ENCODE data around the gene LSAMP. TPM values are rescaled to one million over a fixed set of nuclear protein-coding genes. Genes with fewer than 3 reads are reported as not detected.

LSAMP gene
- total RNA-seq, 1 experiment from 2014 or later = 5.7 TPM

DNA sequence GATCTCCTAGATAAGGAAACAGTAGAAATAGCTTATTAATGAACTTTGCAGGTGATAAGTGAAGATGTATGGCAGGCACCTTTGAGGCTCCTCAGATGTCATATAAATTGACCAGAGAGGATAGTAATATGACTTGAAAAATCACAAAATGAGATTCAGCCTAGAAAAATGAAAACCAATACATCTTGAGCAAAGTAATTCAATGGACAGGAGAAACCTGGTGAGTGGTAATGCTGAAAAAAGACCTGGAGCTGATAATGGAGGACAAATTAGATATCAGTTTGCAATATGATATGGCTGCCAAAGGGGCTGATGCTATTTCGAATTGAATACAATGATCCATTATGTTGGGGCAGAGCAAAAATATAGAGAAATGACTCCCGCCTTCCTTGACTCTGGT lies 103.9 kb downstream of the LSAMP start (continued):
- TF ChIP-seq ETV6 (CRISPR knock-in tag; IDR thresholded peaks at IDR 0.05) (no peak), NFE2L1 (CRISPR knock-in tag; IDR thresholded peaks at IDR 0.05) (no peak), ZNF121 (CRISPR knock-in tag; IDR thresholded peaks at IDR 0.05) (no peak), FOXK1 (CRISPR knock-in tag; IDR thresholded peaks at IDR 0.05) (no peak)
- TF ChIP-seq, protein P1, sequence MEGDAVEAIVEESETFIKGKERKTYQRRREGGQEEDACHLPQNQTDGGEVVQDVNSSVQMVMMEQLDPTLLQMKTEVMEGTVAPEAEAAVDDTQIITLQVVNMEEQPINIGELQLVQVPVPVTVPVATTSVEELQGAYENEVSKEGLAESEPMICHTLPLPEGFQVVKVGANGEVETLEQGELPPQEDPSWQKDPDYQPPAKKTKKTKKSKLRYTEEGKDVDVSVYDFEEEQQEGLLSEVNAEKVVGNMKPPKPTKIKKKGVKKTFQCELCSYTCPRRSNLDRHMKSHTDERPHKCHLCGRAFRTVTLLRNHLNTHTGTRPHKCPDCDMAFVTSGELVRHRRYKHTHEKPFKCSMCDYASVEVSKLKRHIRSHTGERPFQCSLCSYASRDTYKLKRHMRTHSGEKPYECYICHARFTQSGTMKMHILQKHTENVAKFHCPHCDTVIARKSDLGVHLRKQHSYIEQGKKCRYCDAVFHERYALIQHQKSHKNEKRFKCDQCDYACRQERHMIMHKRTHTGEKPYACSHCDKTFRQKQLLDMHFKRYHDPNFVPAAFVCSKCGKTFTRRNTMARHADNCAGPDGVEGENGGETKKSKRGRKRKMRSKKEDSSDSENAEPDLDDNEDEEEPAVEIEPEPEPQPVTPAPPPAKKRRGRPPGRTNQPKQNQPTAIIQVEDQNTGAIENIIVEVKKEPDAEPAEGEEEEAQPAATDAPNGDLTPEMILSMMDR (IDR thresholded peaks at IDR 0.05) = no peak
- TF ChIP-seq, protein P2, sequence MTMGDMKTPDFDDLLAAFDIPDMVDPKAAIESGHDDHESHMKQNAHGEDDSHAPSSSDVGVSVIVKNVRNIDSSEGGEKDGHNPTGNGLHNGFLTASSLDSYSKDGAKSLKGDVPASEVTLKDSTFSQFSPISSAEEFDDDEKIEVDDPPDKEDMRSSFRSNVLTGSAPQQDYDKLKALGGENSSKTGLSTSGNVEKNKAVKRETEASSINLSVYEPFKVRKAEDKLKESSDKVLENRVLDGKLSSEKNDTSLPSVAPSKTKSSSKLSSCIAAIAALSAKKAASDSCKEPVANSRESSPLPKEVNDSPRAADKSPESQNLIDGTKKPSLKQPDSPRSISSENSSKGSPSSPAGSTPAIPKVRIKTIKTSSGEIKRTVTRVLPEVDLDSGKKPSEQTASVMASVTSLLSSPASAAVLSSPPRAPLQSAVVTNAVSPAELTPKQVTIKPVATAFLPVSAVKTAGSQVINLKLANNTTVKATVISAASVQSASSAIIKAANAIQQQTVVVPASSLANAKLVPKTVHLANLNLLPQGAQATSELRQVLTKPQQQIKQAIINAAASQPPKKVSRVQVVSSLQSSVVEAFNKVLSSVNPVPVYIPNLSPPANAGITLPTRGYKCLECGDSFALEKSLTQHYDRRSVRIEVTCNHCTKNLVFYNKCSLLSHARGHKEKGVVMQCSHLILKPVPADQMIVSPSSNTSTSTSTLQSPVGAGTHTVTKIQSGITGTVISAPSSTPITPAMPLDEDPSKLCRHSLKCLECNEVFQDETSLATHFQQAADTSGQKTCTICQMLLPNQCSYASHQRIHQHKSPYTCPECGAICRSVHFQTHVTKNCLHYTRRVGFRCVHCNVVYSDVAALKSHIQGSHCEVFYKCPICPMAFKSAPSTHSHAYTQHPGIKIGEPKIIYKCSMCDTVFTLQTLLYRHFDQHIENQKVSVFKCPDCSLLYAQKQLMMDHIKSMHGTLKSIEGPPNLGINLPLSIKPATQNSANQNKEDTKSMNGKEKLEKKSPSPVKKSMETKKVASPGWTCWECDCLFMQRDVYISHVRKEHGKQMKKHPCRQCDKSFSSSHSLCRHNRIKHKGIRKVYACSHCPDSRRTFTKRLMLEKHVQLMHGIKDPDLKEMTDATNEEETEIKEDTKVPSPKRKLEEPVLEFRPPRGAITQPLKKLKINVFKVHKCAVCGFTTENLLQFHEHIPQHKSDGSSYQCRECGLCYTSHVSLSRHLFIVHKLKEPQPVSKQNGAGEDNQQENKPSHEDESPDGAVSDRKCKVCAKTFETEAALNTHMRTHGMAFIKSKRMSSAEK (CRISPR knock-in tag; IDR thresholded peaks at IDR 0.05; ENCODE audit: borderline replicate concordance) = no peak

DNA sequence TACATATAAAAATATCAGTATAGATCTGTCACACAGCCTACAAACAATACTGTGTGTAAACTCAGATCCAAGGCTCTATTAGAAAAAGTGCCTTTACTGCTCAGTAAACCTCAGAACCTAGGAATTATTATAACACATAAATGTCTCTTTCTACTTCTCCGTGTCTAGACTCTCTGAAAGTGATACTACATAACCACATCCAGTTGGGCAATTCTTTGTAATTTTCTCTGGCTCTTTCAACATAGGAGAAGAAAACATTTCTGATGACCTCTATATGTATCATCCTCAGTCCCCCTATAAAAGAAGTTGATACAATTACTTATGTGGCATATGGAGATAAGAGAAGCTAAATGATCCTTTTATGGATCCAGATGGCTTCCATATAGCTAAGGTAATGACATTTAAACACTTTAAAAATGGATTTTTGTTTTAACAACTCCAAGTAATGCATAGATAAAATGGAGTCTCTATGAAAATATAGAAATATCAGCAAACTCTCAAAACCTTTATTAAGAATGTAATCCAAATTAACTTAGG lies 104.5 kb downstream of the LSAMP start:
- no peak for TF ChIP-seq KAT7 (CRISPR knock-in tag; IDR thresholded peaks at IDR 0.05; ENCODE audit: borderline replicate concordance)
- no peak for TF ChIP-seq MXD4 (CRISPR knock-in tag; IDR thresholded peaks at IDR 0.05; ENCODE audit: borderline replicate concordance)
- TF ChIP-seq EMX1 (CRISPR knock-in tag; IDR thresholded peaks at IDR 0.05) = no peak
- no peak for TF ChIP-seq NR3C1 (CRISPR knock-in tag; conservative IDR thresholded peaks at IDR 0.05; ENCODE audit: low read depth)
- no peak for TF ChIP-seq ZNF416 (CRISPR knock-in tag; IDR thresholded peaks at IDR 0.05)
- no peak for TF ChIP-seq JUN (CRISPR knock-in tag; IDR thresholded peaks at IDR 0.05)
- TF ChIP-seq, protein P1 (IDR thresholded peaks at IDR 0.05) = no peak
- TF ChIP-seq, protein P3, sequence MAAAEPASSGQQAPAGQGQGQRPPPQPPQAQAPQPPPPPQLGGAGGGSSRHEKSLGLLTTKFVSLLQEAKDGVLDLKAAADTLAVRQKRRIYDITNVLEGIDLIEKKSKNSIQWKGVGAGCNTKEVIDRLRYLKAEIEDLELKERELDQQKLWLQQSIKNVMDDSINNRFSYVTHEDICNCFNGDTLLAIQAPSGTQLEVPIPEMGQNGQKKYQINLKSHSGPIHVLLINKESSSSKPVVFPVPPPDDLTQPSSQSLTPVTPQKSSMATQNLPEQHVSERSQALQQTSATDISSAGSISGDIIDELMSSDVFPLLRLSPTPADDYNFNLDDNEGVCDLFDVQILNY (CRISPR knock-in tag; IDR thresholded peaks at IDR 0.05) = no peak
- TF ChIP-seq, protein P4, sequence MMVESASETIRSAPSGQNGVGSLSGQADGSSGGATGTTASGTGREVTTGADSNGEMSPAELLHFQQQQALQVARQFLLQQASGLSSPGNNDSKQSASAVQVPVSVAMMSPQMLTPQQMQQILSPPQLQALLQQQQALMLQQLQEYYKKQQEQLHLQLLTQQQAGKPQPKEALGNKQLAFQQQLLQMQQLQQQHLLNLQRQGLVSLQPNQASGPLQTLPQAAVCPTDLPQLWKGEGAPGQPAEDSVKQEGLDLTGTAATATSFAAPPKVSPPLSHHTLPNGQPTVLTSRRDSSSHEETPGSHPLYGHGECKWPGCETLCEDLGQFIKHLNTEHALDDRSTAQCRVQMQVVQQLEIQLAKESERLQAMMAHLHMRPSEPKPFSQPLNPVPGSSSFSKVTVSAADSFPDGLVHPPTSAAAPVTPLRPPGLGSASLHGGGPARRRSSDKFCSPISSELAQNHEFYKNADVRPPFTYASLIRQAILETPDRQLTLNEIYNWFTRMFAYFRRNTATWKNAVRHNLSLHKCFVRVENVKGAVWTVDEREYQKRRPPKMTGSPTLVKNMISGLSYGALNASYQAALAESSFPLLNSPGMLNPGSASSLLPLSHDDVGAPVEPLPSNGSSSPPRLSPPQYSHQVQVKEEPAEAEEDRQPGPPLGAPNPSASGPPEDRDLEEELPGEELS (CRISPR knock-in tag; IDR thresholded peaks at IDR 0.05) = no peak
- TF ChIP-seq, protein P5, sequence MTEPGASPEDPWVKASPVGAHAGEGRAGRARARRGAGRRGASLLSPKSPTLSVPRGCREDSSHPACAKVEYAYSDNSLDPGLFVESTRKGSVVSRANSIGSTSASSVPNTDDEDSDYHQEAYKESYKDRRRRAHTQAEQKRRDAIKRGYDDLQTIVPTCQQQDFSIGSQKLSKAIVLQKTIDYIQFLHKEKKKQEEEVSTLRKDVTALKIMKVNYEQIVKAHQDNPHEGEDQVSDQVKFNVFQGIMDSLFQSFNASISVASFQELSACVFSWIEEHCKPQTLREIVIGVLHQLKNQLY (CRISPR knock-in tag; IDR thresholded peaks at IDR 0.05) = no peak
- TF ChIP-seq TEAD4 (CRISPR knock-in tag; IDR thresholded peaks at IDR 0.05) = no peak
- TF ChIP-seq, protein P6, sequence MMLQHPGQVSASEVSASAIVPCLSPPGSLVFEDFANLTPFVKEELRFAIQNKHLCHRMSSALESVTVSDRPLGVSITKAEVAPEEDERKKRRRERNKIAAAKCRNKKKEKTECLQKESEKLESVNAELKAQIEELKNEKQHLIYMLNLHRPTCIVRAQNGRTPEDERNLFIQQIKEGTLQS (CRISPR knock-in tag; conservative IDR thresholded peaks at IDR 0.05) = no peak
- TF ChIP-seq, protein P7, sequence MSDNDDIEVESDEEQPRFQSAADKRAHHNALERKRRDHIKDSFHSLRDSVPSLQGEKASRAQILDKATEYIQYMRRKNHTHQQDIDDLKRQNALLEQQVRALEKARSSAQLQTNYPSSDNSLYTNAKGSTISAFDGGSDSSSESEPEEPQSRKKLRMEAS (CRISPR knock-in tag; IDR thresholded peaks at IDR 0.05) = no peak
- no peak for TF ChIP-seq SOX15 (CRISPR knock-in tag; IDR thresholded peaks at IDR 0.05)
- ChIA-PET POLR2A (no interaction called here), CTCF (no interaction called here)

More for the DNA sequence above, 104.5 kb downstream of the LSAMP start:
- DNase-seq (ENCODE audit: low spot score) = no peak
- H3K27me3 Mint-ChIP-seq (ENCODE audit: low read depth) = 0 out of 2 replicates have a peak, but pooled peaks cover 4% of the 10 kb centered on the region
- H3K4me1 Mint-ChIP-seq = peaks cover 44% of the 10 kb centered on the region
- no peaks in the 10 kb centered on the region for H3K9me3 Mint-ChIP-seq
- ATAC-seq = no peak
- H3K4me3 Mint-ChIP-seq = no peak overlapping the region
- no peak overlapping the region for H3K27ac Mint-ChIP-seq
- no peaks in the 10 kb centered on the region for H3K36me3 Mint-ChIP-seq
